ENCODE results near the gene RUSF1. TPM values are rescaled to one million over a fixed set of nuclear protein-coding genes. Genes with fewer than 3 reads are reported as not detected.

RUSF1 gene
- total and polyA plus RNA-seq, 9 of the 15 experiments (the other 6 are each of a cell fraction or from before 2014, with no cell fraction given): 0.80 to 52.8 (median 27.6) TPM

- TF ChIP-seq ZBTB5 (IDR thresholded peaks at IDR 0.05) (no peak), ATF3 (IDR thresholded peaks at IDR 0.05) (peak; percentile 96), ATF3 (CRISPR knock-in tag; conservative IDR thresholded peaks at IDR 0.05) (0 out of 2 replicates have a peak, but pooled peaks have one; percentile 42), NBN (IDR thresholded peaks at IDR 0.05; ENCODE audit: low read depth) (0 out of 2 replicates have a peak, but pooled peaks have one; percentile 35), RBM14 (IDR thresholded peaks at IDR 0.05; ENCODE audit: borderline replicate concordance, insufficient read depth, low read depth, low read length) (no peak), NFATC3 (IDR thresholded peaks at IDR 0.05) (no peak), BCL6 (CRISPR knock-in tag; IDR thresholded peaks at IDR 0.05) (no peak), E2F1 (CRISPR knock-in tag; IDR thresholded peaks at IDR 0.05) (no peak), LCOR (CRISPR knock-in tag; IDR thresholded peaks at IDR 0.05) (no peak), NR4A1 (CRISPR knock-in tag; IDR thresholded peaks at IDR 0.05) (no peak), NR4A1 (tag; IDR thresholded peaks at IDR 0.05) (no peak), KDM1A (IDR thresholded peaks at IDR 0.05) (peak; percentile 23 to 53; a peak in 2 of 4 replicates), PML (IDR thresholded peaks at IDR 0.05; ENCODE audit: low read length) (no peak), FOXK2 (conservative IDR thresholded peaks at IDR 0.05 in 1 of 2, IDR thresholded peaks at IDR 0.05 in 1 of 2; ENCODE audit: low read depth in 2 of 2) (no peak; a peak in 1 of 4 replicates), MAX (CRISPR knock-in tag; IDR thresholded peaks at IDR 0.05) (0 out of 2 replicates have a peak, but pooled peaks have one; percentile 18), ZNF133 (CRISPR knock-in tag; IDR thresholded peaks at IDR 0.05) (no peak), NUFIP1 (IDR thresholded peaks at IDR 0.05; ENCODE audit: partially characterized antibody) (no peak), ZFP36 (IDR thresholded peaks at IDR 0.05; ENCODE audit: low read depth, low read length, partially characterized antibody) (no peak), SNRNP70 (optimal IDR thresholded peaks at IDR 0.05; ENCODE audit: low read depth, low read length) (no peak), TFAP4 (CRISPR knock-in tag; IDR thresholded peaks at IDR 0.05; ENCODE audit: borderline replicate concordance) (peak; percentile 30; the same call in 1 of the 2 replicates), ID3 (CRISPR knock-in tag; IDR thresholded peaks at IDR 0.05) (no peak), ID3 (tag; IDR thresholded peaks at IDR 0.05) (peak; percentile 61; the same call in 1 of the 2 replicates), EP400 (IDR thresholded peaks at IDR 0.05) (peak; percentile 49)
Measured at GRCh38 chr16:31453255-31454204, 54.7 kb downstream of the RUSF1 start (continued).

Measured in K562 (cell line).